ENCODE results near the gene TMEM183A.

TMEM183A gene

GRCh38 chr1:203072911-203073310 is 65.7 kb downstream of the TMEM183A start:
- no peak for DNase-seq

- no peak for DNase-seq
Measured at GRCh38 chr1:203073469-203073868, 66.3 kb downstream of the TMEM183A start.
